ENCODE results near the gene RPN2.
A peak's percentile ranks its signal among the peaks of the same experiment; 100 is the strongest.
"Not testable (repeated sequence)": the region's sequence is repeated elsewhere in the genome, so short reads cannot be mapped to it uniquely, and the experiment has no call there.

RPN2 gene
- 137 to 273 reads per million in 2 donors for total RNA-seq

GRCh38 chr20:37178839-37179682 lies at the start of gene RPN2, which contains the start of gene MROH8:
Gene RPN2 (plus strand): TSS chr20:37179330. CDS start chr20:37179357, 27 bp downstream.
Gene MROH8 (minus strand): TSS chr20:37179548.
- peak; percentile 93 for DNase-seq

DNA sequence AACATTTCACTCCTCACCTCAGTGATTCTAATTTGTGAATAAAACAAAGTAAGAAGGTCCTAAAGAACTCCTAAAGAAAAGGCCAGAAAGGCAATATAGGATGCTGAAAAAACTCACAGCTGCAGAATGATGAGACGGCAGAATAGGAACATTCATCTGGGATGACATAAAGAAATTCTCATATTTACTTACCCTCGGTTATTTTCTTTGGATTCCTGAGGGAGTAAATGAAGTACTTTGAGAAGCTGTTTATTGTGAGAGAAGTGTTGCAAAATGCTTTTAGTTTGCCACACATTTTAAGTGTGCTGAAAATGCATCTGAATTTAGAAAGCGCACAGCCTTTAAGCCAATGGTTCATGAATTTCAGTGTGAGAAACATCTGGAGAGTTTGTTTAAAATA lies 47.6 kb upstream of the RPN2 start:
- no peak for DNase-seq

DNA sequence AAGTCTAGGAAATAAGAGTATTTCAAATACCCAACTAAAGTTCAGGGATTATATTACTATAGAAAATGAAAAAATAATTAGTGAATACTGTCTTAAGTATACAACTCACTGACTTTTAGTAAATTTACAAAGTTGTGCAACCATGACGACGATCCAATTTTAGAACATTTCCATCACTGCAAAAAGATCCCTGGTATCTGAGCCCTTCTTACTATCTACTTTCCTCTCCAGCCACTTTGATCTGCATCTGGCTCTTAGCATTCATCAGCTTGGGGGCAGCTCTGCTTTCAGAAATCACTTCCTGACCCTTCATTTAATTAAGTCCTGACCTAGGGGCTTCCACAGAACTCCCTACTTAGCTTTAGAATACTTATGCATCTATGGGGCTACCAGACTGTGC lies 45.2 kb upstream of the RPN2 start:
- no peak for DNase-seq

- no peak for DNase-seq
Measured at GRCh38 chr20:37137547-37137946, 41.6 kb upstream of the RPN2 start.

DNA sequence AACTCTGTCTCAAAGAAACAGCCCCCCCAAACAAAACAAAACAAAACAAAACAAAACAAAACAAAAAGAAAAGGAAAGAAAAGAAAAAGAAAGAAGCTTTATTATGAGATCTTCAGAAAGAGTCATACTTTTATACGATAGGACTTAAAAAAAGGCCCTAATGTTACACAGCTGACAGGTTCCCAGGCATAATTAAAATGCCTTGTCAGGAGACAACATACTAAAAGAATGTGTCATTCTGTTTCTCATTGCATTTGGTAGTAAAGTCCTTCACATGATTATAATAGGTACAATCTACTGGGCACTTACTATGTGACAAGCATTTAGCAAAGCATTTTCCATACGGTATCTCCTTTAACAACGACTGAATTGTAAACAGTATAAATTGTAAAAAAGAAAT lies 36.4 kb upstream of the RPN2 start:
- no peak for DNase-seq

DNA sequence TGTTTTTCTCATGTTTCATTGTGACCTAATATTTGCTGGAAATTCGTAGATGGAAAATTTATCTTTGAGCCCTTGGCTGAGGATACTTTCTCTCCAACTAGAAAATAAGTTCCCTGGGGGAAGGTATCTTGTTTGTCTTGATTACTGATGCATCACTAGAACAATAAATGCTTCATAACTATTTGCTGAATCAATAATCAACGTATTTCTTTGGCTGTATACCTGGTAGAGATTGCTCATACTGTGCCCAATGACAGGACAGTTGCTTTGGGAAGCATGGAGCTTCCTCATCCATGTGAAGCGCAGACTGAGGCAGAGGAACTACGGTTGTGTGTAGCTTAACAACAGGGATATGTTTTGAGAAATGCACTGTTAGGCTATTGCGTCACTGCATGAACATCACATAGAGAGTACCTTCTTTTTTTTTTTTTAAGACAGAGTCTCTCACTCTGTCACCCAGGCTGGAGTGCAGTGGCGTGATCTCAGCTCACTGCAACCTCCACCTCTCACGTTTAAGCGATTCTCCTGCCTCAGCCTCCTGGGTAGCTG lies 34.2 kb upstream of the RPN2 start:
- DNase-seq, result no peak

DNA sequence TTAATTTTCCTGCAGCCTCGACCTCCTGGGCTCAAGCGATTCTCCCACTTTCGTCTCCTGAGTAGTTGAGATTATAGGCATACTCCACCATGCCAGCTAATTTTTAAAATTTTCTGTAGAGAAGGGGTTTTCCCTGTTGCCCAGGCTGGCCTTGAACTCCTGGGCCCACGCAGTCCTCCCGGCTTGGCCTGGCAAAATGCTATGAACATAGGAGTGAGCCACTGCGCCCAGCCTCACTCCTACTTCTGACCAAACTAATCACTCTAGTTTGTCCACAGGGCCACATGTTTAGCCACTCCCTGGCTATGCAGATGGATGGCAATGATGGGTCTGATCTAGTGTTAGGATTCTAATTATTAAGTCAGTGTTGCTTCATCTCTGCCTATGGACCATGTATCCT lies 31.9 kb upstream of the RPN2 start:
- DNase-seq, result no peak

- DNase-seq, result not testable (repeated sequence)
Measured at GRCh38 chr20:37150864-37151263, 28.3 kb upstream of the RPN2 start.

- DNase-seq, result no peak
Measured at GRCh38 chr20:37151529-37151928, 27.6 kb upstream of the RPN2 start.

GRCh38 chr20:37152284-37152683 lies 26.8 kb upstream of the RPN2 start:
- DNase-seq, result no peak

- DNase-seq, result no peak
Measured at GRCh38 chr20:37154684-37155298, 24.3 kb upstream of the RPN2 start.

DNA sequence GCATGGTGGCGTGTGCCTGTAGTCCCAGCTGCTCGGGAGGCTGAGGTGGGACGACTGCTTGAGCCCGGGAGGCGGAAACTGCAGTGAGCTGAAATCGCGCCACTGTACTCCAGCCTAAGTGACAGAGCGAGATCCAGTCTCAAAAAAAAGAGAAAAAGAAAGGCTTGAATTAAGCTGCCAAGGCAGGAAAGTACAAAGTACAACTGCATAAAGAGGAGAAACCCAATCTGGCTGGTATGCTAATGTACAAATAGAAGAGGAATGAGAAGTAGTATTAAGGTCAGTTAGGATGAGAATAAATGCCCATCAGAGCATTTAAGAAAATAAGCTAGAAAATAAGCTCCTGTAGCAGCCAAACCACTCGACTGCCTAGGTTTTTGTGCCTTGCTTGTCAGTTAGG lies 23.1 kb upstream of the RPN2 start:
- DNase-seq, result no peak

- no peak for DNase-seq
Measured at GRCh38 chr20:37158248-37158647, 20.9 kb upstream of the RPN2 start.

DNA sequence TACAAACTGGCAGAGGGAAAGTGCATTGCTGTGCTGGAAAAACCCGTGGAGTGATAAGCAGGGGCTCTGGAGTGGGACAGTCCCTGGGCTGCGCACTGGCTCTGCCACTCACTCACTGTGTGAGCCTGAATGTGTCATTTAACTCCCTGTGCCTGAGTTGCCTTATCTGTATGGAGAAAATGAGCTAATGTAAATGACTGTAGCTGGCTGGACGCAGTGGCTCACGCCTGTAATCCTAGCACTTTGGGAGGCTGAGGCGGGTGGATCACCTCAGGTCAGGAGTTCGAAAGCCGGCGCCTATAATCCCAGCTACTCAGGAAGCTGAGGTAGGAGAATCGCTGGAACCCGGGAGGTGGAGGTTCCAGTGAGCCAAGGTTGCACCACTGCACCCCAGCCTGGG lies 18.4 kb upstream of the RPN2 start:
- DNase-seq, result no peak

DNA sequence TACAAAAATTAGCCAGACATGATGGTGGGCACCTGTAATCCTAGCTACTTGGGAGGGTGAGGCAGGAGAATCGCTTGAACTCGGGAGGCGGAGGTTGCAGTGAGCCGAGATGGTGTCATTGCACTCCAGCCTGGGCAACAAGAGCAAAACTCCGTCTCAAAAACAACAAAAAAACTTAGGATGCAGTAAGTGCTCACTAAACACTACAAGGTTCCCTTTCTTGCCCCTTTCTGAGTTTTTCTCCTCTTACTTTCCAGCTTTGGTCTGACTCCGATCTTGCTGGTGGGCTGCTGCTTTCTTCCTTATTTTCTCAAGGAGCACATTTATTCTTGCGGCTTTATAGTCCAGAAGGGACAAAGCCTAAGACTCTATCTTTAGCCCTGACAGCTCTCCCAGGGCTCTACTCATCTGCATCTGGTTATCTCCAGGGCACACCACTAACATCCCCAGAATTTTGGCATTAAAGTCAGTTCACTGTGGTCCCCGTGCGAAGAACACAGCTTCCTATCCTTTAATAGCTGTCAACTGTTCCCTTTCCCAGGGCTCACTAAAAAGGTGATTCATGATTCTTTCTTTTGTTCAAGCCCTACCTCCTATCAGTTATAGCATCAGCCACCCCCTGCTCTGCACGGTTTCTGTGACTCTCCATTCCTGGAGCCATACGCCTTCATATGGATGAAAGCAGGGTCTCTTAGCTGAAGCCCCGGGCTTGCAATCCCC lies 17.1 kb upstream of the RPN2 start:
- DNase-seq, result no peak

DNA sequence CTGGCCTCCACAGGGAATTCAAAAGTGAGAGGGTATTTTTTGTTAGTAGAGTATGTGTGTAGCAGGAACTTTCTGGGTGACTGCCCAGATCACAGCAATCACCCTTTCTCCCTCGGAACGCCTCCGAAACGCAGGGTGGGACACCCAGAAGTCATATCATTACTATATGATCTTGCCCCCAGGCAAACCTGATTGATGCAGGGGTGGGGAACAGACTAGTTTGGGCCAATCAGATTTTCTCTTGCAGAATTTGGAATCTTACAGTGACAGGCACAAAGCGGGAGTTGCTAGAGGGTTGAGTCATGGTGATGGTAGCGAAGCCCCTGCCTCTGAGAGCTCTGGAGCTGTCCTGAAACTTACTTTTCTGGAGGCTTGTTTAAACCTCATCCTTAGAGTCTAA lies 16.5 kb upstream of the RPN2 start:
- no peak for DNase-seq

DNA sequence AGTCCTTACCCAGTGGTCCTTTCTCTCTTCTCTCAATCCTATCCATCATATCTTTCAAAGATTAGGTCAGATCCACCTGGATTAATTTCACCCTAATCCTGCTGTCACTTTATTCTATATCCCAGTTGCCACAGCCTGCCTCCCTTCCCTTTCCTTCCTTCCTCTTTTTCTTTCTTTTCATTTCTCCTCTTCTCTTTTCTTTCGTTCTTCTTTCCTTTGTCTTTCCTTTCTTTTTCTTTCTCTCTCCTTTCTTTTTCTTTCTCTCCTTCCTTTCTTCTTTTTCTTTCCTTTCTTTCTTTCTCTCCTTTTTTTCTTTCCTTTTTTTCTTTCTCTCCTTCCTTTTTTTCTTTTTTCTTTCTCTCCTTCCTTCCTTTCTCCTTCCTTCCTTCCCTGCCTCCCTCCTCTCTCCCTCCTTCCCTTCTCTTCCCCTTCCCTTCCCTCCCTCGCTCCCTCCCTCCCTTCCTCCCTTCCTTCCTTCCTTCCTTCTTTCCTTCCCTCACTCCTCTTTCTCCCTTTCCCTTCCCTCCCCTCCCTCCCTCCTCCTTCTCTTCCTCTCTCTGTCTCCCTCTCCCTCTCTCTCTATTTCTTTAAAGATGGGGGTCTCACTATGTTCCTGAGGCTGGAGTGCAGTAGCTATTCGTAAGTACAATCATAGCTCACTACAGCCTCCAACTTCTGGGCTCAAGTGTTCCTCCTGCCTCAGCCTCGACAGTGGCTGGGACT lies 15.1 kb upstream of the RPN2 start:
- DNase-seq, result no peak

DNA sequence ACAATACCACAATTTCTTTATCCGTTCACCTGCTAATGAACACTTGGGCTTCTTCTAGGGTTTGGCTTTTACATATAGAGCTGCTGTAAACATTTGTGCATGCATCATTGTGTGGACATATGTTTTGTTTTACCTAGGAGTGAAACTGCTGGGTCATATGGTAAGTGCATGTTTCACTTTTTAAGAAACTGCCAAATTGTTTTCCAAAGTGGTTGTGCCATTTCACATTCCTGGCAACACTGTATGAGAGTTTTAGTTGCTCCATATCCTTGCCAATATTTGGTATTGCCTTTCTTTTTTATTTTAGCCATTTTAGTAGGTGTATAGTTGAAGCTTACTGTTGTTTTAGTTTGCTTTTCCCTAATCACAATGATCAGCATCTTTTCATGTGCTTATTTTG lies 14.1 kb upstream of the RPN2 start:
- DNase-seq, result no peak

DNA sequence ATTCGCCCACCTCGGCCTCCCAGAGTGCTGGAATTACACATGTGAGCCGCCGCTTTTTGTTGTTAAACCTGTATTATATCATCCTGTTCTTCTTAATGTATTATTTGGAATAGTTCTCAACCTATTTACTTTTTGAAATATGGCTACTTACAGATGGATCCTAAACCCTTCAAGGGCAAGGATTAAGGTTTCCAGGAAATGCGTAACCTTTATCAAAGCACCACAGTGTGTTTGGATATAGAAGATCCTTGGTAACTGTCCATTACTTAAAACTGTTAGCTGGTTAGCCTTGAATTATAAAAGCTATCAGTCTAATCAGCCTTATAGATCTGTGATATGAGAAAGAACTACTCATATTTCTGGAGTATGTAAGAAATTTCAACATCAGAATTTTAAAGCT lies 12.3 kb upstream of the RPN2 start:
- no peak for DNase-seq

DNA sequence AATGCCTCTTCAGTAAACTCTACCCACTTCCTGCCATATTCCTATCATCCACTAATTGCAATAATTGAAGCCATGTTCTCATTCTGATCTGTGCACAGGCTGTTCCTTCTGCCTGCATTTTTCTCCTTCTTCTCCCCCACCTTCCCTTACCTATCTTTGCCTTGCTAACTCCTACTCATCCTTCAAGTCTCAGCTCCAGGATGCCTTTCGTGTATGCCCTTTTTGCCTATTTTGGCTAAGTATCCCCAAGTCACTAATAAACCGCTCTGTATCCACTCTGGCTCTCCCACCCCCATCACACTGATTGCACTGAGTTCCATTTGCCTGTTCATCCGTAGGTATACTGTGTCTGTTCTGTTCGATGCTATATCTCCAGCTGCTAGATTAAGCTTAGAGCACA lies 6.3 kb upstream of the RPN2 start:
- no peak for DNase-seq

- no peak for DNase-seq
Measured at GRCh38 chr20:37179683-37180524, 774 bp downstream of the RPN2 start.

DNA sequence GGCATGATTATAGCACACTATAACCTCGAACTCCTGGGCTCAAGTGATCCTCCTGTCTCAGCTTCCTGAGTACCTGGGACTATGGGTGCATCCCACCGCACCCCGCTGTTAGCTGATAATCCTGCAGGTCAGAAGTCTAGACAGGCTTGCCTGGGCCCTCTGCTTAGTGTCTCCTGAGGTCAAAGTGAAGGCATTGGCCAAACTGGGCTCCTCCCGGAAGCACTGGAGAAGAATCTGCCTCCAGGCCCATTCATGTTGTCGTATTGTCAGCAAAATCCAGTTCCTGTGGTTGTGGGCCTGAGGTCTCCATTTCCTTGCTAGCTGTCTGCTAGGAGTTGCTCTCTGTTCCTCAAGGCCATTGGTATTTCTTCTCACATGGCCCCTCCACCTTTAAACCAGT lies 6.6 kb downstream of the RPN2 start:
- no peak for DNase-seq

Data from T-helper 9 cell (primary cell).